ENCODE results near the gene MBD5. TPM values are rescaled to one million over a fixed set of nuclear protein-coding genes. Genes with fewer than 3 reads are reported as not detected.

The MBD5 gene
- total and polyA plus RNA-seq, 4 donors, result 2.0 to 15.9 (median 9.5) TPM

GRCh38 chr2:148102641-148103040 lies 81.8 kb downstream of the MBD5 start:
- Histone ChIP-seq H3K36me3 (ENCODE audit: control insufficient read depth in 4 of 4, insufficient read depth in 3 of 4, low read depth in 1 of 4, low read length in 3 of 4) (no peaks in the 10 kb centered on the region), H3K4me1 (ENCODE audit: control insufficient read depth in 4 of 4, insufficient read depth in 4 of 4, low read length in 3 of 4) (no peaks in the 10 kb centered on the region), H3K4me3 (ENCODE audit: low read depth in 1 of 3, low read length in 3 of 3) (no peak overlapping the region), H3K9ac (ENCODE audit: low read depth in 1 of 2, low read length in 2 of 2) (no peak overlapping the region), H3K27ac (ENCODE audit: low read depth in 1 of 2, low read length in 2 of 2) (no peak overlapping the region), H3K27me3 (ENCODE audit: control insufficient read depth in 4 of 4, insufficient read depth in 4 of 4, low read length in 3 of 4) (no peaks in the 10 kb centered on the region), H3K9me3 (ENCODE audit: control insufficient read depth in 4 of 4, low read length in 3 of 4) (no peaks in the 10 kb centered on the region)
- WGBS, result 35% methylated on average over 1 of the region's 1 CpG
- no peak for DNase-seq (ENCODE audit: low spot score)
- TF ChIP-seq RXRA (IDR thresholded peaks at IDR 0.05), result no peak
- no peak for TF ChIP-seq CTCF (IDR thresholded peaks at IDR 0.05; ENCODE audit: low read depth, low read length, missing input control)
- TF ChIP-seq JUND (IDR thresholded peaks at IDR 0.05), result no peak
- no peak for TF ChIP-seq FOXA1 (IDR thresholded peaks at IDR 0.05)
- TF ChIP-seq NR2F2 (IDR thresholded peaks at IDR 0.05), result no peak
- TF ChIP-seq SP1 (IDR thresholded peaks at IDR 0.05), result no peak
- no peak for TF ChIP-seq EGR1 (IDR thresholded peaks at IDR 0.05; ENCODE audit: low read depth in 2 of 2)
- no peak for TF ChIP-seq HNF4G (IDR thresholded peaks at IDR 0.05)
- no peak for TF ChIP-seq MAX (IDR thresholded peaks at IDR 0.05)
- TF ChIP-seq REST (IDR thresholded peaks at IDR 0.05), result no peak
- no peak for TF ChIP-seq ATF3 (IDR thresholded peaks at IDR 0.05)
- no peak for TF ChIP-seq RAD21 (IDR thresholded peaks at IDR 0.05)
- TF ChIP-seq HNF4A (conservative IDR thresholded peaks at IDR 0.05), result no peak
- no peak for TF ChIP-seq ZBTB33 (IDR thresholded peaks at IDR 0.05)
- TF ChIP-seq YY1 (IDR thresholded peaks at IDR 0.05), result no peak
- no peak for TF ChIP-seq TAF1 (conservative IDR thresholded peaks at IDR 0.05)
- TF ChIP-seq GABPA (IDR thresholded peaks at IDR 0.05 in 1 of 2, conservative IDR thresholded peaks at IDR 0.05 in 1 of 2), result no peak
- TF ChIP-seq FOXA2 (IDR thresholded peaks at IDR 0.05), result no peak

Measured in liver (tissue), 9 donors.